Measurements from ENCODE around the gene TENM4.

The TENM4 gene

DNA sequence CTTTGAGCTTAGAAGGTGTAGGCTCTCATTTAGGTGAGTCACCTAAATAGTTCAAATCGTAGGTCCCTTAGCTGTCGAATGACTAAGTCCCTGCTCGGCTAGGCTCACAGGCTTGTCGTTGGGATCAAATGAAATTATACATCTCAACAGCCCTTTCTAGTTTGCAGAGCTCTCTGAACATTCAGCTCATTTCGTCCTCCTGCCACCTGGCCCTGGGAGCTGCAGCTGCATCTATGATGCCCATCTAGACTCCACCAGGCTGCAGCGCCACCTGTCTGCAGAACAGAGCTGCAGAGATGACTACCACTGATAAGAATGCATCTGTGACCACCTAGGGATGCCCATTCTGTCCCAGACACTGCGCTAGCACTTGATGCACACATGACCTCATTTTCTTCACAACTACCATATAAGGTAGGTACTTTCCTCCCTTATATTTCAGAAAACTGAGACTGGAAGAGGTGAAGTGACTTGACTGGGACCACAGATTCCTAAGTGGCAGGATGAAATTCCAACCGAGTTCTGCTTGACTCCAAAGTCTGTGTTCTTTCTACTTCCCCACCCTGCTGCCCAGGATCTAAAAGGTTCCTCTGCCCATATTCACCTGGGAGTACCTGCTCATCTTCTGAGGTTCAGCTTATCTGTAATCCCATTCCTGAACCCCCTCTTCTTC, 725.1 kb downstream of the TENM4 start:
- CTCF ChIA-PET = interaction anchor here (0.6 to 5.2 kb wide), 16 partner anchors 9 to 289 kb away, joined by 3 to 80 read pairs (median 4); no protein-coding TSS in a partner anchor
- no peak for TF ChIP-seq ZNF384 (IDR thresholded peaks at IDR 0.05)
- no peak for TF ChIP-seq ARNT (IDR thresholded peaks at IDR 0.05)
- no peak for TF ChIP-seq SP1 (IDR thresholded peaks at IDR 0.05)
- TF ChIP-seq, protein P1, sequence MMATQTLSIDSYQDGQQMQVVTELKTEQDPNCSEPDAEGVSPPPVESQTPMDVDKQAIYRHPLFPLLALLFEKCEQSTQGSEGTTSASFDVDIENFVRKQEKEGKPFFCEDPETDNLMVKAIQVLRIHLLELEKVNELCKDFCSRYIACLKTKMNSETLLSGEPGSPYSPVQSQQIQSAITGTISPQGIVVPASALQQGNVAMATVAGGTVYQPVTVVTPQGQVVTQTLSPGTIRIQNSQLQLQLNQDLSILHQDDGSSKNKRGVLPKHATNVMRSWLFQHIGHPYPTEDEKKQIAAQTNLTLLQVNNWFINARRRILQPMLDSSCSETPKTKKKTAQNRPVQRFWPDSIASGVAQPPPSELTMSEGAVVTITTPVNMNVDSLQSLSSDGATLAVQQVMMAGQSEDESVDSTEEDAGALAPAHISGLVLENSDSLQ (IDR thresholded peaks at IDR 0.05) = no peak
- TF ChIP-seq FOXM1 (IDR thresholded peaks at IDR 0.05; ENCODE audit: borderline replicate concordance) = no peak
- TF ChIP-seq FOXK2 (IDR thresholded peaks at IDR 0.05) = no peak
- TF ChIP-seq L3MBTL2 (conservative IDR thresholded peaks at IDR 0.05) = no peak
- no peak for TF ChIP-seq ELF4 (IDR thresholded peaks at IDR 0.05)
- TF ChIP-seq LEF1 (IDR thresholded peaks at IDR 0.05; ENCODE audit: borderline replicate concordance) = no peak
- POLR2A ChIA-PET = no interaction called here
- DNase-seq (ENCODE audit: extremely low spot score) = peak; percentile 72

GRCh38 chr11:78714539-78714938, 726.3 kb downstream of the TENM4 start:
- TF ChIP-seq FOXM1 (IDR thresholded peaks at IDR 0.05; ENCODE audit: borderline replicate concordance) (no peak), HDGF (IDR thresholded peaks at IDR 0.05; ENCODE audit: borderline replicate concordance) (no peak), ARNT (IDR thresholded peaks at IDR 0.05) (no peak), ELF4 (IDR thresholded peaks at IDR 0.05) (no peak), SUZ12 (IDR thresholded peaks at IDR 0.05) (no peak), TARDBP (IDR thresholded peaks at IDR 0.05) (no peak), FOXA1 (IDR thresholded peaks at IDR 0.05) (no peak), NFRKB (IDR thresholded peaks at IDR 0.05) (no peak), FOXK2 (IDR thresholded peaks at IDR 0.05) (no peak), ZNF384 (IDR thresholded peaks at IDR 0.05) (no peak), CTBP1 (IDR thresholded peaks at IDR 0.05; ENCODE audit: borderline replicate concordance) (no peak), SP1 (IDR thresholded peaks at IDR 0.05) (no peak), LEF1 (IDR thresholded peaks at IDR 0.05; ENCODE audit: borderline replicate concordance) (no peak)
- TF ChIP-seq, protein P1 (IDR thresholded peaks at IDR 0.05) = no peak
- no peak for DNase-seq (ENCODE audit: extremely low spot score)
- CTCF ChIA-PET = interaction anchor here (0.6 to 5.2 kb wide), 5 partner anchors 10 to 171 kb away, joined by 3 to 80 read pairs (median 8); no protein-coding TSS in a partner anchor
- POLR2A ChIA-PET = no interaction called here

GRCh38 chr11:78711735-78712134, 729.1 kb downstream of the TENM4 start:
- DNase-seq (ENCODE audit: extremely low spot score) = no peak
- ChIA-PET POLR2A (no interaction called here), CTCF (no interaction called here)
- TF ChIP-seq HDGF (IDR thresholded peaks at IDR 0.05; ENCODE audit: borderline replicate concordance) (no peak), LEF1 (IDR thresholded peaks at IDR 0.05; ENCODE audit: borderline replicate concordance) (no peak), ELF4 (IDR thresholded peaks at IDR 0.05) (no peak), ARNT (IDR thresholded peaks at IDR 0.05) (no peak), NFRKB (IDR thresholded peaks at IDR 0.05) (no peak), FOXM1 (IDR thresholded peaks at IDR 0.05; ENCODE audit: borderline replicate concordance) (no peak)

DNA sequence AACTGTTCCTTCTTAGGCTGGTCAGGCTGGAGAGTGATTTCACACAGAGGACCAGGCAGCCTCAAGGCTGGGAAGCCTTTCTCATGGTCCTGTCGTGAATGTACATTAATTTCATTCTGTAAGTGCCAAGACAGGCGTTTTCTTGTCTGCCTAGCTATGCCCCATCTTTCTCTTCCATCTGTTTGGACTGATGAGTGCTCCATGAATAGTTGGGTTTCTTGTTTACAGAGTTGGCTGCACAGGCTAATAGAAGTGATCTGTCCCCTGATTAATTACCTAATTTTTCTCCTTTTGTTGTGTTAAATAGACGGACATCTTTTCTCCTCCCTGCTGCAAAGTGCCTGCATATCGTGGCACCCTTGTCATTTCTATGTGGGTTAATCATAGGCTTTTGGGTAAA, 730.4 kb downstream of the TENM4 start:
- ChIA-PET CTCF (no interaction called here), POLR2A (no interaction called here)
- TF ChIP-seq SUZ12 (IDR thresholded peaks at IDR 0.05) (no peak), L3MBTL2 (conservative IDR thresholded peaks at IDR 0.05) (no peak), HDGF (IDR thresholded peaks at IDR 0.05; ENCODE audit: borderline replicate concordance) (no peak), CTBP1 (IDR thresholded peaks at IDR 0.05; ENCODE audit: borderline replicate concordance) (no peak), SP1 (IDR thresholded peaks at IDR 0.05) (no peak), LEF1 (IDR thresholded peaks at IDR 0.05; ENCODE audit: borderline replicate concordance) (no peak), ZNF384 (IDR thresholded peaks at IDR 0.05) (no peak)
- TF ChIP-seq, protein P1 (IDR thresholded peaks at IDR 0.05) = no peak
- no peak for DNase-seq (ENCODE audit: extremely low spot score)

DNA sequence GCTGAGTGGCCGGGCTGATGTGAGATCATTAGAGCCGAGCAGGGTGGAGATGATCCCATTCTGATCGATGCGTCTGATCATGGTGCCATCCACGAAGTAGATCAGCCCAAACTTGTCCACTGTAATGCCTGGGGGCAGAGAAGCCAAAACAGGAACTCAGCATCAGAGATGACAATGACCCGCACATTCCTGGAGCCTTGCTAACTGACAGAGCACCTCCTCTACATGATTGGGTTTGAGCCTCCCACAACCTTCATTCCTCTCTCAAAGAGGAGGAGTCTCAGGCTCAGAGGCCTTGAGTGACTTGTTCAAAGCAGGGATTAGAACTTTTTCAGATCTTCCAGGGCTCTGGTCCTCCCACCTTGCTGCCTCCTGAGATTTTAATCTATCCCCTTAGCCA, 732.4 kb downstream of the TENM4 start:
- POLR2A ChIA-PET = no interaction called here
- no peak for TF ChIP-seq BHLHE40 (IDR thresholded peaks at IDR 0.05; ENCODE audit: borderline replicate concordance)
- no peak for TF ChIP-seq ARNT (IDR thresholded peaks at IDR 0.05)
- TF ChIP-seq FOXM1 (IDR thresholded peaks at IDR 0.05; ENCODE audit: borderline replicate concordance) = no peak
- no peak for TF ChIP-seq ELF4 (IDR thresholded peaks at IDR 0.05)
- no peak for TF ChIP-seq L3MBTL2 (conservative IDR thresholded peaks at IDR 0.05)
- TF ChIP-seq, protein P1 (IDR thresholded peaks at IDR 0.05) = no peak
- no peak for TF ChIP-seq ZNF384 (IDR thresholded peaks at IDR 0.05)
- TF ChIP-seq FOXA1 (IDR thresholded peaks at IDR 0.05) = no peak
- TF ChIP-seq SP1 (IDR thresholded peaks at IDR 0.05) = no peak
- TF ChIP-seq FOXK2 (IDR thresholded peaks at IDR 0.05) = no peak
- DNase-seq (ENCODE audit: extremely low spot score) = no peak
- CTCF ChIA-PET = no interaction called here

DNA sequence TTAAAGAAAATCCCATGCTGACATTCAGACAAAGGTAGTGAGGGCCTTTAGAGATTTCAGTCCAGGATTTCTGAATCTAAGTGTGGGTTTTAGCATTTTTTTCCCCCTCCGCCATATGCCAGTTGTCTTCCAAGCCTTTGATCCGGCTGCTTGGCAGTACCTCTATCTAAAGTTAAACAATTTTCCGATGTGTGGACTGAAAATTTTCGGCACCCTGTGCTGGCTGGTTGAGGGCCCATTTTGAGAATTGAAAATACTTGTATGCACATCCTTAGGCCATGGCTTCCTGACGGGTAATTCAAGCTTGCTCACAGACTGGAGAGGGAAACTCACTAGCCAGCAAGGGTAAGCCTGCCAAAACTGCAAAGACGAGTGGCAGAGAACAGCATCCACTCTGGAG, 734.3 kb downstream of the TENM4 start:
- POLR2A ChIA-PET = no interaction called here
- DNase-seq (ENCODE audit: extremely low spot score) = no peak
- CTCF ChIA-PET = interaction anchor here (1.0 kb wide), 1 partner anchor 9 kb away, joined by 4 read pairs; no protein-coding TSS in a partner anchor
- TF ChIP-seq FOXA1 (IDR thresholded peaks at IDR 0.05) (no peak), LEF1 (IDR thresholded peaks at IDR 0.05; ENCODE audit: borderline replicate concordance) (no peak), SUZ12 (IDR thresholded peaks at IDR 0.05) (no peak), FOXM1 (IDR thresholded peaks at IDR 0.05; ENCODE audit: borderline replicate concordance) (no peak), FOXK2 (IDR thresholded peaks at IDR 0.05) (no peak), ELF4 (IDR thresholded peaks at IDR 0.05) (no peak), BHLHE40 (IDR thresholded peaks at IDR 0.05; ENCODE audit: borderline replicate concordance) (no peak)
- TF ChIP-seq, protein P1 (IDR thresholded peaks at IDR 0.05) = no peak

Measured in HEK293T (cell line).